HG03558 (cell line): ENCODE measurements around the gene PLEKHB1.

Source experiments
- ATAC-seq: cut with Tn5 transposase; IDR thresholded peaks from one replicate; pipeline ENCODE4 v1.9.1; 2021; ENCODE audit warnings: moderate number of reproducible peaks; ENCODE audit not compliant: unreplicated experiment; ENCODE audit errors: extremely low read depth

The PLEKHB1 gene, protein sequence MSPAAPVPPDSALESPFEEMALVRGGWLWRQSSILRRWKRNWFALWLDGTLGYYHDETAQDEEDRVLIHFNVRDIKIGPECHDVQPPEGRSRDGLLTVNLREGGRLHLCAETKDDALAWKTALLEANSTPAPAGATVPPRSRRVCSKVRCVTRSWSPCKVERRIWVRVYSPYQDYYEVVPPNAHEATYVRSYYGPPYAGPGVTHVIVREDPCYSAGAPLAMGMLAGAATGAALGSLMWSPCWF

DNA sequence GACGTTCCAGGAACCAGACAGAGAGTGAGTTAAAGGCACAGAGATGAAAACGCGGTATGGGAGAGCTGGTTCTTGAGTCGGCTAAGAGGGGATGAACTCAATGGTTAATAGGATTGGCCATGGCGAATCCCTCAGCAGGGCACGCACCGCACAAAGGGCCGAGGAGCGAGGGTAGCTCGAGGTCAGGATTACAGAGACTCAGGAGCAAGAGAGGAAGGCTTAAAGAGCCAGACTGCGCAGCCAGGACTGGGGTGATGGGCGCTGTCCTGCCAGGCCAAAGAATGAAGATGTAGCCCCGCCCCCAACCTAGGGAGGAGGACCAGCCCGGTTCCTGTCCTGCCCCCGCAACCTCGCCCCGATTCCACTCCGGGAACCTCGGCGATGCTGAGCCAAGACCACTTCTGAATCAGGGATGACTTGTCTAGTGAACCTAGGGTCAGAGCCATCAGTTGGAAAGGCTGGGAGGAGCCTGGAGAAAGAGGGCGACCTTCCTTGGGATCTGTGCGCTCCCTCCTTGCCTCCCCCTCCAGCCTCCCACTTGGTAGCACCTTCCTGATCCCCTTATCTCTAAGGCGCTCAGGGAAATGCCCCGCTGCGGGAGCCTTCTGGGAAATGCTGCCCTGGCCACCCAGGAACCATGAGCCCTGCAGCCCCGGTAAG is at the start of gene PLEKHB1:
Gene PLEKHB1, plus strand, starts transcription at position 610 of the 660 bp plus-strand sequence. Its CDS starts 28 bp downstream, at position 638.
- ATAC-seq: no peak

DNA sequence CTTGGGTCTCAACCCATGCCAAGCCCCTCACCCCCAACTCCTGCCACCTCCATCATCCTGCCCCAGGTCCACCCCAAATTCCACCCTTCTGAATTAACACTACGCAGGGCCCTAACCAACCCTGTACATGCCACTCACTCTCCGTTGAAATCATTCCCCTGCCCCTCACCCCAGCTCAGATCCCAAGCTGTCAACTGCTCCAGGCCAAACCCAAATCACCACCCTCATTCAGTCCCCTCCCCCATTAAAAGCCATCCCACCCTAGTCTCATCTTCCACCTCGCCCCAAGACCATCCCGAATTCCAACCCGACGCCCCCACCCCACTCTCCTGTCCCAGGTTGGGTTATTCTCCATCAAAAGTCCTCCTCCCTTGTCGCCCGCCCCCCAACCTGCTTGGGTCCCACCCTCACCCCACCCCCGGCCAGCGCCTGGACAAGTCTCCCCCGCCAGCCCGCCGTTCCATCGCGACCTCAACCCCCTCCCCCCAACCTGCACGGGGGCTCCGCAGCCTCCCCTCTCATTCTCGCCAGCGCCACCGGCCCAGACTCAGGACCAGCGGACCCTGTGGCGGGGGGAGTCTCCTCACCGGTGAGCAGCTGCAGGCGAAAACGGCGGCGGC is 48.9 kb upstream of the PLEKHB1 start:
- ATAC-seq: no peak

DNA sequence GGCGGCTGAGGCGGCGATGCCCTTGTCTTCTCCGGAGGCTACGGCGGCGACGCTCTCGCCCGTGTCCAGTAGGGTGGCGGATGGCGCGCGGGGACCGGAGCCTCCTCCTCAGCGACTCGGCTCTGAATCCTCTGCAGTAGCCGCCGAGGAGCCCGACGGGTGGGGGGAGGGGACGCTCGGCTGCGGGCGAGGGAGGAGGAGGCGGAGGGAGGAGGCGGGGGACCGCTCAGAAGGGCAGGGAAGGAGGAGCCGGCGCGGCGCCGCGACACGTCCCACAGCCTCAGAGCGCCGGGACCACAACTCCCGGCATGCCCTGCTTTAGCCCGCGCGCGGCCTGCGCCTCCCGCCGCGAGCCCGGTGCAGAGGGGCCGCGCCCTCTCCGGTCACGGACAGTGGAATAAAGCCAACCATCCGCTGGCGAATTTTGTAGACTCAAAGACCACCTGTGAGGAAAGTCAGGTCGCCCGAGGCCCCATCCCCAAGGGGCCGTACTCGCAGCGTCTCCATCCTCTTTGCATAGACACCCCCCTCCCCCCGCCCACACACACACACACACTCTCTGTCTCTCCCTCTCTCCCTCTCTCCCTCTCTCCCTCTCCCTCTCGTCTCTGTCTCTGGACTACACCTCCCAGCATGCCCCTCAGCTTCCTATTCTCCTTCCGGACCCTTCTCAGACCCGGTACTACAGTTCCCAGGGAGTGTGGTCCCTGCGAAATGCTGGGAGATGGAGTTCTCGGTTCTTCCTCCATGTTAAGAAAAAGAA is 48.2 kb upstream of the PLEKHB1 start, which contains the start of gene FAM168A:
Gene FAM168A, minus strand, starts transcription at position 157 of the 763 bp plus-strand sequence. CDS start 129,638 bp downstream, outside the sequence.
- peak; percentile 74 for ATAC-seq

DNA sequence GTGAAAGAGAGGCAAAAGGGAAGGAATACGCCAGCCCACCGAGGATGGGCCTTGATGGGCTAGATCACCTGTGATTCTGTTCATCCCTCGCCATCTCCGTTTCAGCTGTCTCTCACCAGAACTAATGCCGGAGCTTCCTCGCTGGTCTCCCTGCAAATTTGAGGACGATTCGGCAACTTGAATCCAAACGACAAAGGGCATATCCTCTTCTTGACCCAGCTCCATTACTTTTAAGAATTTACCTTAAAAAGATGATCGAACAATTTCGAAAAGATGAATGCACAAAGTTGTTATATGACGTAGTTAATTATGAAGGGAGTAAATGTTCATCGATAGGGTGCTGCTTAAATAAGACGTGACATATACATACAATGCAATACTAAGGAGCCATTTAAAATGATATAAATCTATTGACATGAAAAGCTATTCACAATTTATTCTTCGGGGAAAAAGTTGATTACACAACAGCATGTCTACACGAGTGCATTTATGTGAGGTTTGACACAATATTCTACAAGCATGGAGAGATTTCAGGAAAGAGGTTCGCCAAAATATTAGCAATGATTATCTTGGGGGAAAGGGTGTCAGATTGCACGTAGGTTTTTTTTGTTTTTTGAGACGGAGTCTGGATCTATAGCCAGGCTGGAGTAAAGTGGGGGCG is 47.5 kb upstream of the PLEKHB1 start:
- ATAC-seq: no peak

DNA sequence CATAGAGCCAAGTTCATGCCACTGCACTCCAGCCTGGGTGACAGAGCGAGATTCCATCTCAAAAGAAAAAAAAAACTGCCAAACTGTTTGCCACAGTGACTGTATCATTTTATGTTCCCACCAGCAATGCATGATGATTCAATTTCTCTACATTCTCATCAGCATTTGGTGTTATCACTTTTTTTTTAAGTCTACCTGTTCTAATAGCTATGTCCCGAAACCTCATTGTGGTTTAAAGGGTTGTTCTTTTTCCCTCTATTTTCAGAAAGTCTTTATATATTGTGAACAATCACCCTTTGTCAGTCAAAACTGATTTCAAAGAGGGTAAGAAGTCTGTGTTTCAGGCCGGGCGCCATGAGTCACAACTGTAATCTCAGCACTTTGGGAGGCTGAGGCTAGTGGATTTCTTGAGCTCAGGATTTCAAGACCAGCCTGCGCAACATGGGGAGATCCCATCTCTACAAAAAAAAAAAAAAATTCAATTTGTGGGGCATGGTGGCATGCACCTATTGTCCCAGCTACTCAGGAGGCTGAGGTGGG is 33.7 kb upstream of the PLEKHB1 start:
- no peak for ATAC-seq

DNA sequence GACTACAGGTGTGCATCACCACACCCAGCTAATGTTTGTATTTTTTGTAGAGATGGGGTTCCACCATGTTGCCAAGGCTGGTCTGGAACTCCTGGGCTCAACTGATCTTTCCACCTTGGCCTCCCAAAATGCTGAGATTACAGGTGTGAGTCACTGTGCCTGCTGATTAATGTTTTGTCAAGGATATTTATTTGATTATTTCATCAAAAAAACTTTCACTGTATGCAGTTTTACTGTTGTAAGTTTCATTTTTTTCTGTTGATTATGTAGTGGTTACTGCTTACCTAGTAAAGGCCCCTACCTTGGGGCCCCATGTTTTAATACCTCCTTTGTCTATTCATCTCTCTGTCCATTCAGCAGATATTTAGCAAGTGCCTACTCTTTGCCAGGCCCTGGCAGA is 31.8 kb upstream of the PLEKHB1 start:
- no peak for ATAC-seq

DNA sequence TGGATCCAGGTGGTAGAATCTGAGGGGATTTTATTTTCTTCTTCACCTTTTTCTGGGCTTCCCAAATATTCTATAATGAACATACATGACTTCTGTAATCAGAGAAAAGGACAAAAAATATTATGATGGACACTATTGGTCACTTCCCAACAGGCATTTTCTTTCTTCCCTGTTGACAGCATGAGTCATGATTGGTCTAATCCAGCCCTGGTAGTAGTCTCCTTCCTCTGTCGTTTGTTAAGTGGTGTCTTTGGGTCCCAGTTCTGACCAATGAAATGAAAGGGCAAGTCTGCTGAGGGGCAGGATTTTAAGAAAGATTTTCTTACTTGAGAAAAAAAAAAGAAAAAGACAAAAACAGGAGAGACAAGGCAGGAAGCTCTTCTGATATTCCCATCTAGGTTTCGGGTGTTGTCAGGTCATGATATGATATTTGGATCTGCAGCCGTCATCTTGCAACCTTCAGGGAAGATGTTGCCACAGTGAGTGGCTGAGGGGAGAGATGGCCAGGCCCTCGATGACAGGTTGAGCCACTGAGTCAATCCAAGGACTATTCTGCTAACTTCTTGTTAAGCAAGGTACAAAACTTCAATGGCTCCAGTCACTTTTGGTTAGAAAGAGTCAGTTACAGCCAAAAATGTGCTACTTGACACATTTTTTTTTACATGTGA is 23.3 kb upstream of the PLEKHB1 start:
- ATAC-seq: no peak

DNA sequence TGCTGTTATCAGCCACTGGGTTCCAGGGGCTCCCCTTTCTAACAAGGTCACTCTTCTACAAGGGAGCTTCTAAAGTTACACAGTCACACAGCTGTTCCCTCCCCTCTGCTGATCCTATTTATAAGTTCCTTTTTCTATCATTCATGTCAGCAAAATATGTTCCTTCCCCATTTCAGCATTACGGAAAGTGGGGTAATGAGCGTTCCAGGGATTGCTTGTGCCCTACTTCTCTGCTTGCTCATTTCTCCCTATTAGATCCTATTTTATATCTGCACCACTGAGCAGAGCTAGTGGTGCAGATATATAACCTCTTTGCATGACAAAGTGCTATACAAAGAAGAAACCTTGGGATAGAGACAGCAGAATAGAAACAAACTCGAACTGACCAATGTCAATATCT is 22.7 kb upstream of the PLEKHB1 start:
- no peak for ATAC-seq

DNA sequence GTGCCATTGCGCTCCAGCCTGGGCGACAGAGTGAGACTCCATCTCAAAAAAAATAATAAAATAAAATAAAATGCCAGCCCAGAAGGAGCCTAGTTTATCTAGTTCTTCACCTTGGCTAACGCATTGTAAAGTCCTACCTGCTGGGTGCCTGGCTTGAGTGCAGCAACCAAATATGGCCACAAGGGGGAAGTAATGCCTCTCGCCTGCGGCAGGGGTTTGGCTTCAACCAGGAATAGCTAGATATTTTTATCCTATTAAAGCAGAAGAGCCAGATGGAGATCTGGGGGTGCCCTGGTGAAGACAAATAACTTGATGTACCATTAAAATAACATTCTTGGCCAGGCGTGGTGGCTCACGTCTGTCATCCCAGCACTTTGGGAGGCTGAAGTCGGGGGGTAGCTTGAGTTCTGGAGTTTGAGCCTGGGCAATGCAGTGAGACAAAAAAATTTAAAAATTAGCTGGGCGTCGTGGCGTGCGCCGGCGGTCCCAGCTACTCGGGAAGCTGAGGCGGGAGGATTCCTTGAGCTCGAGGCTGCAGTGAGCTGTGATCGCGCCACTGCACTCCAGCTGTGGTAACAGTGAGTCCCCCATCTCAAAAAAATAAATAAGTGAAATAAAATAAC is 20.6 kb upstream of the PLEKHB1 start:
- ATAC-seq: no peak

DNA sequence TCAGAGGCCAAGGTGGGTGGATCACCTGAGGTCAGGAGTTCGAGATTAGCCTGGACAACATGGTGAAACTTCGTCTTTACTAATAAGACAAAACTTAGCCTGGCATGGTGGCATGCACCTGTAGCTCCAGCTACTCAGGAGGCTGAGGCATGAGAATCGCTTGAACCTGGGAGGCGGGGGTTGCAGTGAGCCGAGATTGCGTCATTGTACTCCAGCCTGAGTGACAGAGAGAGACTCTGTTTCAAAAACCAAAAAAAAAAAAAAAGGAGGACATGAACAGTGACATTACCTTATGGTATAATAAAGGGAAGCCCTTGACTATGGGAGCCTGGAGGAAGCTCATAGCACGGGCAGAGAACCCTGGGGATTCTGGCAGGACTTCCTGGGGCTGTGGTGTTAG is 16.5 kb upstream of the PLEKHB1 start:
- no peak for ATAC-seq

DNA sequence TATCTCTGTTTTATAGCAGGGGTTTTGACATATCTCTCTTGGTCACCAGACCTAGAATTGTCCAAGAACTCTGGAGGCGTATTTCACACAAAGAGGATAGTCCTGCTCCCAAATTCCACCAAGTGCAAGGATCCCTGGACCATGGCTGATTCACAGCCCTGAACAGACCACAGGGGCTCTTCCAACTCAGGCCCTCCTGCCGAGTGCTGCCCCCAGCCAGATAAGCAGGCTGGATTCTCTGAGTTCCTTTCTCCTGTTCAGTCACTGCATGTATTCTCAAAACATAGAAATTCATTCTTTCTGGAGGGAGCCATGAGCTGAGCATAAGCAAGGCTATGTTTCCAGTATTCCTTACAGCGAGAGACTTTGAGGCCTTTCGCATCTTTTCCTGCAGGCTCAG is 13.4 kb upstream of the PLEKHB1 start:
- no peak for ATAC-seq

DNA sequence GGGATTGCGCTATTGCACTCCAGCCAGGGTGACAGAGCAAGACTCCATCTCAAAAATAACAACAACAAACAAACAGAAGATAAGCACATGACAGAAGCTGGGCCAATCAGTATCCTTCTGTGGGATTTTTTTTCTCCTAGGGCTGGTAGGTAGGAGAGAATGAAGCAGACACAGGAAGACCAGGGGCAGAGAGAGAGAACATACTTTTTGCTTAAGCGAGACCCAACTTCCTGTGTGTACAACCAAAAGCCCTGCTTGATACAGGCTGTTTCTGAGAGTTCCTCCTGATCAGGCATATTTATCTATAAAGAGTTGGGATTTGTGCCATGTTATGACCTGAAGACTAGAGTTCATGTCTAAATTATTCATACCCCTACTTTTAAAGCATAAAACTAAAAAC is 12.4 kb upstream of the PLEKHB1 start:
- no peak for ATAC-seq

DNA sequence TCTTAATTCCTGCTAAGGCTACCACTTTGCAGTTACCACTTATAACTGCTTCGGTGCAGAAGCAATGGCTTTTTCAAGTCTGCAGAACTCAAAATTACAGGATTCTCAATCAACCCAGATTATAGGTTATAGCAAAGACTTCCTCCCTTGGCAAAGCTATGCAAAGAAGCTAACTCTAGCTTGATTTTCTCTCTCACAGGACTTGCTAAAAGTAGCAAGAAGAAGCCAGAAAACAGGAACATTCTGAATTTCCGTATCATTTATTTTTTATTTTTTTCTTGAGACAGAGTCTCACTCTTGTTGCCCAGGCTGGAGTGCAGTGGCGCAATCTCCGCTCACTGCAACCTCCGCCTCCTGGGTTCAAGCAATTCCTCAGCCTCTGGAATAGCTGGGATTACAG is 10.7 kb upstream of the PLEKHB1 start:
- no peak for ATAC-seq

DNA sequence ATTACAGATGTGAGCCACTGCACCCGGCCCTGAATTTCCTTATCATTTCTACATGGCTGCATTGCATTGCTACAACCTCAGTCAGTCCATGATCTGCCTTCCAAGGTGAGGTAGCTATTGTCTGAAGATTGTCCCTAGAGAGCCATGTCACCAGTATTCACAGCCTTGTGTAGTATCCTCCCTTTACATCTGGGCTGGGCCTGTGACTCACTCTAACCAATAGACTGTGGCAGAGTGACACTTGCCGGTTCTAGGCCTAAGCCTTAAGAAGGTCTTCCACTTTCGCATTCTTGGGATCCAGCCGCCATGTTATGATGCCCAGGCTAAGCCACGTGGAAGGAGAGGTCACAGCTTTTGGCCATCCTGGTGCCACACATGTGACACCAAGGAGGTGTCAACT is 10.1 kb upstream of the PLEKHB1 start:
- ATAC-seq: no peak

DNA sequence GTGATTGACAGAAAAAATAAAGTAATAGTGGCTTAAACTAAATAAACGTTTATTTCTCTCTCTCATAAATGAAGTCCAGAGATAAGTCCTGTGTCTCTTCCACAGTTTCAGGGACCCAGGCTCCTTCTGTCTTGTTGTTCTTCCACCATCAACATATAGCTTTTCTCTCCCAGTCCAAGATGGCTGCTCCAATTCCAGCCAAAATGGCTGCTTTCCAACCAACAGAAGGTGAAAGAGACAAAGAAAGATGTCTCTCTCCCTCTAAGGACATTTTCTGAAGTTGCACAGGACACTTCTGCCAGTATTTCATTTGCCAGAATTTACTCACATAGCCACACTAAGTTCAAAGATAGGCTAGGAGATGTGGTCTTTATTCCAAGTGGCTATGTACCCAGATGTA is 9.4 kb upstream of the PLEKHB1 start:
- ATAC-seq: no peak

DNA sequence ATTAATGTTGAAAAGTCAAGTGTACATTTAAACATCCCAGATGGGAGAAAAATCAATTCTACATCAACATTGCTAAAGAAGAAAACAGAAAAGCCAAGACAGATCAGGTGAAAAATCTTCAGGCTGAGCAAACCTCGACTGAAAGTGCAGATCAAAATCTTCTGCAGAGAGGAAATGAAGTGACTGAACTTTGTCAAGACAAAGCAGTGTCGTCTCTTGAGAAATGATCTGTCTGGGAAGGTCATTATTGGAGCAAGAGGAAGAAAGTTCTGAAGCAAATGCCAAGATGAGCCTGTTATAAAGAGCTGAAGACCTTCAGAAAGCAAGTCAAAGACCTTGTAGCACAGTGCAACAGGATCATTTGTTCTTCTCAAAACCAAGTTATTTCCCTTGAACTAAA is 5.8 kb upstream of the PLEKHB1 start:
- no peak for ATAC-seq

DNA sequence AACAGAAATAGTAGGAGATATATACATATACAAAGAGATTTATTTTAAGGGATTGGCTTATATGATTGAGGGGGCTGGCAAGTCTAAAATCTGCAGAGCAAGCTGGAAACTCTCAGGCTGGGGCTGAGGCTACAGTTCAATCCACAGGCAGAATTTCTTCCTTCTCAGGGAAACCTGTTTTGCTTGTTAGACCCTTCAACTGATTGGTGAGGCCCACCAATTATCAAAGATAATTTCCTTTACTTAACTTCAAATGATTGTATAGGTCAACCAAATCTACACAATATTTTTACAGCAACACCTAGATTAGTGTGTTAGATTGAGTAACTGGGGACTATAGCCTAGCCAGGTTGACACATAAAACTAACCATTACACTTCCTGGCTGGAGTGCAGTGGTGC is 4.7 kb upstream of the PLEKHB1 start:
- no peak for ATAC-seq

DNA sequence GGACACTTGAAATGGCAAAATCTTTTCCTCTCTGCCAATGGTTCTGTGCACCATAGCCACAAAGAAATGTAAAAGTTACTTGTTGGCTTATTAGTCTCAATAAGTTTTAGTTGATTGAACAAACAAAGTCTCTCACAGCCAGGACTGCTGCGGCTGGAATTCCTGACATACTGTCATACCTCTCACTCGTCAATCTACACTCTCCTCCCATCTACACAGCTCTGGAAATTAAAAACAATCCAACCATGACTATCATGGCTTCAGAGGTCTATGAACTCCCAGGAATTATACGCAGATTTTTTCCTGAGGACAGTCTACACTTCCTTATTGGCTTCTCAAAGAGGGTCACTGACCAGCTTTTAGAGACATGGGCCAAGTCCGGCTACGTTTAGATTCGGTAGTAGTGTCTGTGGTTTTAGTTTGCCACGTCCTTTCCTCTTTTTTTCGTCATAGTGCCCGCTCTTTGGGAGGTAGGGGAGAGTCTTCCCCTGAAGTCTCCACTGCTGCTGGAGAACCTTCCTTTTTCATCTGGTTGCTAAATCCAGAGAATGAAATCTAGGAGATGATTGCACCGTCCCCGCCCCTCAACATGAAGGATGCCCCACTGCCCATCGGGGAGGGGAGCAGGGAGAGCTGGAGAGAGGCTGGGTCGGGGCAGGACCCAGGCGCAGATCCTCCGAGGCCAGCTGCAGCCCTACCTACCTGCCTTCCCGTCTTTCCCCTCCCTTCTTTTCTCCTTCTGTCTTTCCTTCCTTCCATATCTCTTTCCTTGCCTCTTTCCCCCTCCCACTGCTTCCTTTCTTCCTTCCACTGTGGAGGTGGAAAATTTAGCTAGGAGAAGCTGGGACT is 1.0 kb upstream of the PLEKHB1 start:
- ATAC-seq: no peak
